CD14-positive monocyte (primary cell): ENCODE data around the gene PRDX5. TPM values are rescaled to one million over a fixed set of nuclear protein-coding genes. Genes with fewer than 3 reads are reported as not detected.

Experiments
- DNase-seq, 3 donors: peaks; one replicate each; pipeline ENCODE4 v3.0.0-alpha.2; 2011 to 2022
- H2AFZ ChIP-seq: 2 replicates; pipeline ENCODE4 v1.6.0; 2012; ENCODE audit warnings: mild to moderate bottlenecking, low read depth, low read length, inconsistent platforms; ENCODE audit not compliant: insufficient read depth, poor library complexity, severe bottlenecking
- H3K27ac ChIP-seq, 2 donors: 1 replicate in 1 of 2; 2 replicates in 1 of 2; pipeline ENCODE4 v1.5.1; 2012 to 2013; ENCODE audit warnings: low read length in 2 of 2, control low read depth in 1 of 2, inconsistent platforms in 1 of 2, low read depth in 1 of 2, mild to moderate bottlenecking in 1 of 2
- H3K27me3 ChIP-seq, 2 donors: one replicate each; pipeline versions ENCODE4 v1.6.0 to v1.6.1; 2011 to 2013; ENCODE audit warnings: low read length in 2 of 2; ENCODE audit not compliant: control insufficient read depth in 2 of 2, insufficient read depth in 2 of 2
- H3K36me3 ChIP-seq, 2 donors: replicated peaks in 1 of 2; 1 replicate in 1 of 2; 2 replicates in 1 of 2; pipeline versions ENCODE4 v1.5.1 to v1.6.1; 2012 to 2013; ENCODE audit warnings: low read length in 2 of 2, control low read depth in 1 of 2, inconsistent platforms in 1 of 2, mild to moderate bottlenecking in 1 of 2; ENCODE audit not compliant: insufficient read depth in 2 of 2, control insufficient read depth in 1 of 2
- H3K4me1 ChIP-seq, 2 donors: 1 replicate in 1 of 2; 2 replicates in 1 of 2; pipeline versions ENCODE4 v1.5.1 to v1.6.1; 2012 to 2013; ENCODE audit warnings: low read length in 2 of 2, control low read depth in 1 of 2, inconsistent platforms in 1 of 2, mild to moderate bottlenecking in 1 of 2, moderate library complexity in 1 of 2; ENCODE audit not compliant: insufficient read depth in 2 of 2, control insufficient read depth in 1 of 2
- H3K4me2 ChIP-seq: replicated peaks from 2 replicates; pipeline ENCODE3; 2012; ENCODE audit warnings: low read length, moderate library complexity, mild to moderate bottlenecking; ENCODE audit not compliant: poor library complexity, severe bottlenecking; ENCODE audit errors: extremely low read depth
- H3K4me3 ChIP-seq, 3 experiments: fragments of 200-600 bp in 1 of 3; sonication (generic) in 1 of 3; replicated peaks in 1 of 3; 1 replicate in 2 of 3; 2 replicates in 1 of 3; pipeline ENCODE4 v1.5.1; 2011 to 2013; ENCODE audit warnings: low read length in 3 of 3, mild to moderate bottlenecking in 3 of 3, control low read depth in 2 of 3, low read depth in 2 of 3, inconsistent platforms in 1 of 3, moderate library complexity in 1 of 3
- H3K79me2 ChIP-seq: 2 replicates; pipeline ENCODE4 v1.6.0; 2012; ENCODE audit warnings: mild to moderate bottlenecking, control low read depth, inconsistent platforms, low read length, moderate library complexity; ENCODE audit not compliant: insufficient read depth
- H3K9ac ChIP-seq: 2 replicates; pipeline ENCODE4 v1.6.0; 2017; ENCODE audit warnings: low read length, mild to moderate bottlenecking; ENCODE audit not compliant: insufficient read depth, poor library complexity, severe bottlenecking
- H3K9me3 ChIP-seq, 2 donors: replicated peaks in 1 of 2; 1 replicate in 1 of 2; 2 replicates in 1 of 2; pipeline versions ENCODE4 v1.5.1 to v1.6.1; 2012 to 2013; ENCODE audit warnings: low read length in 2 of 2, control low read depth in 1 of 2; ENCODE audit not compliant: control insufficient read depth in 1 of 2, insufficient read depth in 1 of 2
- H4K20me1 ChIP-seq: 2 replicates; pipeline ENCODE4 v1.6.0; 2012; ENCODE audit warnings: mild to moderate bottlenecking, low read length, control low read depth, moderate library complexity; ENCODE audit not compliant: insufficient read depth
- H3K27ac Mint-ChIP-seq, 7 donors: one replicate each; pipeline ENCODE4 v1.8.0; 2020; ENCODE audit warnings: mild to moderate bottlenecking in 7 of 7, mixed read lengths in 7 of 7, moderate library complexity in 6 of 7, inconsistent platforms in 2 of 7
- H3K27me3 Mint-ChIP-seq, 3 donors: one replicate each; pipeline ENCODE4 v1.8.0; 2021 to 2022; ENCODE audit warnings: low read depth in 3 of 3, mild to moderate bottlenecking in 3 of 3, mixed read lengths in 3 of 3, moderate library complexity in 3 of 3, inconsistent platforms in 1 of 3
- H3K36me3 Mint-ChIP-seq, 2 donors: one replicate each; pipeline ENCODE4 v1.8.0; 2020; ENCODE audit warnings: mixed read lengths in 2 of 2, inconsistent platforms in 1 of 2, mild to moderate bottlenecking in 1 of 2
- H3K4me1 Mint-ChIP-seq: one replicate; pipeline ENCODE4 v1.8.0; 2020; ENCODE audit warnings: mild to moderate bottlenecking, mixed read lengths
- H3K4me3 Mint-ChIP-seq, 2 donors: one replicate each; pipeline ENCODE4 v1.8.0; 2020; ENCODE audit warnings: mild to moderate bottlenecking in 2 of 2, mixed read lengths in 2 of 2, moderate library complexity in 1 of 2
- H3K9me3 Mint-ChIP-seq, 7 donors: one replicate each; pipeline ENCODE4 v1.8.0; 2020 to 2022; ENCODE audit warnings: mixed read lengths in 7 of 7, mild to moderate bottlenecking in 6 of 7, moderate library complexity in 6 of 7, inconsistent platforms in 2 of 7
- CTCF ChIP-seq: fragments of 200-600 bp; IDR thresholded peaks from one replicate; pipeline ENCODE4 v1.8.0; 2022; ENCODE audit warnings: antibody characterized with exemption, mild to moderate bottlenecking
- WGBS: methylation state at CpG from one replicate; pipeline ENCODE4 v1.1.5; 2013; ENCODE audit warnings: missing lambda C conversion rate; ENCODE audit not compliant: insufficient coverage; 5-methylcytosine and 5-hydroxymethylcytosine counted together
- intact Hi-C, 2 donors: fragments of 100-400 bp; cut with micrococcal nuclease; formaldehyde crosslinking; loops; one replicate each; pipeline versions ENCODE4 v1.15.0 to v1.15.1; 2023
- polyA plus RNA-seq, 3 donors: library from polyadenylated mRNA; depleted of rRNA in 1 of 3; unstranded in 2 of 3; stranded (reverse) in 1 of 3; fragments of 300-500 nt in 2 of 3; fragments of >200 nt in 1 of 3; fragmentation: Illumina TruSeq in 2 of 3; gene quantifications; 1 replicate in 2 of 3; 2 replicates in 1 of 3; pipeline ENCODE4 v1.2.3, GENCODE V29; 2012 to 2021

Gene PRDX5
- polyA plus RNA-seq, 3 donors, result 136 to 318 (median 286) TPM

- peaks cover 27 to 36% of the 10 kb centered on the region in 2 donors for H3K4me1 ChIP-seq
Measured at GRCh38 chr11:64296830-64297698, 20.9 kb upstream of the PRDX5 start.

More at GRCh38 chr11:64296830-64297698, 20.9 kb upstream of the PRDX5 start:
- no peaks in the 10 kb centered on the region for H3K36me3 ChIP-seq
- no peak for DNase-seq
- intact Hi-C loops, result no loop called here
- H3K9ac ChIP-seq, result no peak overlapping the region
- H3K27ac ChIP-seq, result no peak overlapping the region
- peaks cover 85 to 98% (median 96%) of the 10 kb centered on the region in 3 donors for H3K27me3 Mint-ChIP-seq
- peaks cover 69 to 87% of the 10 kb centered on the region in 2 donors for H3K27me3 ChIP-seq
- H3K27ac Mint-ChIP-seq, result no peak overlapping the region
- peaks cover 30% of the 10 kb centered on the region for H3K4me1 Mint-ChIP-seq
- no peak overlapping the region for H3K4me3 ChIP-seq
- WGBS, result 7% methylated on average over 24 of the region's 34 CpGs
- H2AFZ ChIP-seq, result no peak overlapping the region
- peaks cover 3 to 48% of the 10 kb centered on the region in 2 donors for H3K9me3 ChIP-seq
- no peak for TF ChIP-seq CTCF
- H4K20me1 ChIP-seq, result no peaks in the 10 kb centered on the region
- peaks cover 5 to 20% of the 10 kb centered on the region in 2 donors for H3K36me3 Mint-ChIP-seq
- no peak overlapping the region for H3K4me2 ChIP-seq
- no peaks in the 10 kb centered on the region for H3K79me2 ChIP-seq
- H3K4me3 Mint-ChIP-seq, result peak overlapping the region in 1 of 2 donors; percentile 91
- peaks cover 0 to 43% (median 9%) of the 10 kb centered on the region in 7 donors for H3K9me3 Mint-ChIP-seq
